ENCODE data around the gene CDY2A. TPM values are rescaled to one million over a fixed set of nuclear protein-coding genes. Genes with fewer than 3 reads are reported as not detected.

CDY2A gene
- total RNA-seq, 6 experiments from 2014 or later: not detected

Other genes starting within 250 kb of the CDY2A start
- gene CDY2B, start 145.6 kb upstream of the CDY2A start, total RNA-seq (2021; fragmentation: NEBNext Ultra II Directional; extraction: Animal tissue kit (Norgen Biotek cat#: 25700)): not detected

Measured in HFFc6 (cell line).